Tibial nerve (tissue), 4 donors: ENCODE data around the gene KRTAP1-5. TPM values are rescaled to one million over a fixed set of nuclear protein-coding genes. Genes with fewer than 3 reads are reported as not detected.

Experiments
- DNase-seq, 2 donors: peaks; one replicate each; pipeline ENCODE4 v3.0.0-alpha.2; 2019; ENCODE audit warnings: low spot score in 2 of 2
- H3K27ac ChIP-seq, 4 donors: fragments of 200-600 bp; sonication (generic) in 3 of 4; one replicate each; pipeline ENCODE4 v1.5.1; 2017 to 2019; ENCODE audit warnings: mild to moderate bottlenecking in 1 of 4
- H3K27me3 ChIP-seq, 2 donors: fragments of 200-600 bp; sonication (generic) in 1 of 2; one replicate each; pipeline versions ENCODE4 v1.5.1 to v1.6.0; 2017 to 2019
- H3K36me3 ChIP-seq, 3 donors: fragments of 200-600 bp; sonication (generic); one replicate each; pipeline ENCODE4 v1.5.1; 2018 to 2019
- H3K4me1 ChIP-seq, 4 donors: fragments of 200-600 bp; sonication (generic) in 3 of 4; one replicate each; pipeline ENCODE4 v1.5.1; 2017 to 2019
- H3K4me3 ChIP-seq, 4 donors: fragments of 200-600 bp; sonication (generic) in 3 of 4; one replicate each; pipeline ENCODE4 v1.5.1; 2017 to 2019; ENCODE audit warnings: mild to moderate bottlenecking in 1 of 4, moderate library complexity in 1 of 4
- H3K9me3 ChIP-seq, 4 donors: fragments of 200-600 bp; sonication (generic) in 3 of 4; one replicate each; pipeline ENCODE4 v1.5.1; 2017 to 2019
- EP300 ChIP-seq, 2 donors: sonication (generic); formaldehyde crosslinking; IDR thresholded peaks; one replicate each; pipeline ENCODE4 v1.6.1; 2017; ENCODE audit warnings: antibody characterized with exemption in 2 of 2, mild to moderate bottlenecking in 1 of 2
- POLR2A ChIP-seq, 2 donors: fragments of 450-650 bp; IDR thresholded peaks; one replicate each; pipeline ENCODE4 v1.6.1; 2017; ENCODE audit warnings: antibody characterized with exemption in 2 of 2, mild to moderate bottlenecking in 2 of 2, moderate library complexity in 2 of 2
- WGBS, 2 donors: methylation state at CpG; one replicate each; pipeline ENCODE4 v1.1.5; 2018; 5-methylcytosine and 5-hydroxymethylcytosine counted together
- total RNA-seq, 4 donors: library from RNA; depleted of rRNA; stranded (reverse); fragments of >200 nt; gene quantifications; one replicate each; pipeline ENCODE4 v1.1.0, GENCODE V29; 2016
- TF ChIP-seq, protein P1 (sequence below), 5 experiments: fragments of 200-600 bp in 3 of 5; fragments of 450-650 bp in 2 of 5; sonication (generic) in 3 of 5; IDR thresholded peaks; one replicate each; pipeline ENCODE4 v1.5.1; 2016 to 2019; ENCODE audit warnings: antibody characterized with exemption in 5 of 5, mild to moderate bottlenecking in 3 of 5, moderate library complexity in 2 of 5

KRTAP1-5 gene
- total RNA-seq, 4 donors from 2014 or later: 0.60 TPM; not detected in 3

DNA sequence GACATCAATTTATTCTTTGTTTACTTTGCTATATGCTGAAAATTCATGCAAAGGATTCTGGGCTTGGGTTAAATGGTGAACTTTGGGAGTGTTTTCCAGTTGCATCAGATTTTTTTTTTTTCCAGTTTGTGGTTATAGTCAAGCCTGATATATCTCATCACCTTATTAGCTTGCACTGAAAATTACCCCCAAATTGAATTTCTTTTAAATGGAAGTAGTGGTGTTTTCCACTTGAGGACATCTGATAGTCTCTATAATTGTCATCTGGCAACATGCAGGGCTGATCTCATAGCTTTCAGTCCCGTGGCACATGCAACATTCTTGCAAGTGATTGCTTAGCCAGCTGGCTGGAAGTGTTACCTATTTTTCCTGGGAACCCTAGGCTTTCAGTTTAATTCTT, 13.4 kb downstream of the KRTAP1-5 start:
- Histone ChIP-seq H3K9me3 (no peaks in the 10 kb centered on the region), H3K27ac (no peak overlapping the region), H3K4me3 (no peak overlapping the region), H3K27me3 (no peaks in the 10 kb centered on the region), H3K4me1 (no peaks in the 10 kb centered on the region), H3K36me3 (no peaks in the 10 kb centered on the region)
- no peak for DNase-seq
- WGBS, 2 donors: 14 to 24% methylated on average over 1 of the region's 1 CpG
- TF ChIP-seq EP300 (IDR thresholded peaks at IDR 0.05) (no peak), POLR2A (IDR thresholded peaks at IDR 0.05) (no peak)
- TF ChIP-seq, protein P1, sequence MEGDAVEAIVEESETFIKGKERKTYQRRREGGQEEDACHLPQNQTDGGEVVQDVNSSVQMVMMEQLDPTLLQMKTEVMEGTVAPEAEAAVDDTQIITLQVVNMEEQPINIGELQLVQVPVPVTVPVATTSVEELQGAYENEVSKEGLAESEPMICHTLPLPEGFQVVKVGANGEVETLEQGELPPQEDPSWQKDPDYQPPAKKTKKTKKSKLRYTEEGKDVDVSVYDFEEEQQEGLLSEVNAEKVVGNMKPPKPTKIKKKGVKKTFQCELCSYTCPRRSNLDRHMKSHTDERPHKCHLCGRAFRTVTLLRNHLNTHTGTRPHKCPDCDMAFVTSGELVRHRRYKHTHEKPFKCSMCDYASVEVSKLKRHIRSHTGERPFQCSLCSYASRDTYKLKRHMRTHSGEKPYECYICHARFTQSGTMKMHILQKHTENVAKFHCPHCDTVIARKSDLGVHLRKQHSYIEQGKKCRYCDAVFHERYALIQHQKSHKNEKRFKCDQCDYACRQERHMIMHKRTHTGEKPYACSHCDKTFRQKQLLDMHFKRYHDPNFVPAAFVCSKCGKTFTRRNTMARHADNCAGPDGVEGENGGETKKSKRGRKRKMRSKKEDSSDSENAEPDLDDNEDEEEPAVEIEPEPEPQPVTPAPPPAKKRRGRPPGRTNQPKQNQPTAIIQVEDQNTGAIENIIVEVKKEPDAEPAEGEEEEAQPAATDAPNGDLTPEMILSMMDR (IDR thresholded peaks at IDR 0.05): no peak

DNA sequence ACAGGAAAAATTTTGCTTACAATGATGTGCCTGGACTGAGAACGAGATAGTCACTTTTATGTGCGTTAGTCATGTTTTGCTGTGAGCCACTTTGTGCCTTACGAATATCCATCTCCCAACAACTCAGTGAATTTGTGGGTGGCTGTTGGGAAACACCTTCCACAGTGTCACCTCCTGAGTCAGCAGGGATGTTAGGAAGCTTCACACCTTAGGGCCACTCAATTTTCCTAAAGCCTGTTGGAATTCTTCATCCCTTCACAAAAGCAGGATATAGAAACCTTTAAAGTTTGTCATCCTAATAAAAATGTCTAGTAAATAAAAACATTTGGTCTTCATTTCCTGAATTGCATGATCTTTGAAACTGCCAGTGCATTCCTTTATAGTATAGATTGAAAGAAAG, 13.8 kb downstream of the KRTAP1-5 start:
- Histone ChIP-seq H3K27me3 (no peaks in the 10 kb centered on the region), H3K36me3 (no peaks in the 10 kb centered on the region), H3K4me1 (no peaks in the 10 kb centered on the region), H3K27ac (no peak overlapping the region), H3K4me3 (no peak overlapping the region), H3K9me3 (no peaks in the 10 kb centered on the region)
- TF ChIP-seq, protein P1 (IDR thresholded peaks at IDR 0.05): no peak
- no peak for TF ChIP-seq EP300 (IDR thresholded peaks at IDR 0.05)
- TF ChIP-seq POLR2A (IDR thresholded peaks at IDR 0.05): no peak
- 88 to 92% methylated on average over 3 of the region's 3 CpGs for WGBS, 2 donors
- DNase-seq: no peak

DNA sequence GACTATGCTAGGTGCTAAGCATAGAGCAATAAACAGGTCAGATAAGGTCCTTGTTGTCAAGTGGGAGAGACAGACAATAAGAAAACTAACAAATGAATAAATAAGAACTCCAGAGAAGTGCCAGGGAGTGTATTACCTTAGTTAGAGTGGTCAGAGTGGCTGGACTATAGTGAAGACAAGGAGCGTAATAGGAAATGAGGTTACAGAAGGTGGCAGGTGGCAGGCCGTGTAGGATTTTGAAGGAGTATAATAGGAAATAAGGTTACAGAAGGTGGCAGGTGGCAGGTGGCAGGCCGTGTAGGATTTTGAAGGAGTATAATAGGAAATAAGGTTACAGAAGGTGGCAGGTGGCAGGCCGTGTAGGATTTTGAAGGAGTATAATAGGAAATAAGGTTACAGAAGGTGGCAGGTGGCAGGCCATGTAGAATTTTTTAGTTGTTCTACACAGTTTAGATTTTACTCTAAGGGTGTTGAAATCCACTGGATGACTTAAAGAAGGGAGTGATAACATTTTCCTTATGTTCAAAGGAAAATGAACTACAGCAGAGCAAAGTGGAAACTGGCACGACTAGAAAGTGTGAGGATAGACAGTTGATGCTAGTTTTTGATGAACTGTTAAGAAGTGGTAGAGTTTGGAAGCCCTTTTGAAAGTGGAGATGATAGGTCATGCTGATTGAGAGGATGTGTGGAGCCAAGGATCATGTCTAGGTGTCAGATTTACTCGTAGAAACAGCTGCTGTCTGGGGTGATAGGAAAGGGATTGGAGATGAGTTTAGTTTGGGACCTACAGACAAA, 14.5 kb downstream of the KRTAP1-5 start:
- 80 to 82% methylated on average over 6 of the region's 6 CpGs for WGBS, 2 donors
- H3K4me3 ChIP-seq: no peak overlapping the region
- TF ChIP-seq, protein P1 (IDR thresholded peaks at IDR 0.05): no peak
- TF ChIP-seq POLR2A (IDR thresholded peaks at IDR 0.05) (no peak), EP300 (IDR thresholded peaks at IDR 0.05) (no peak)
- no peak for DNase-seq
- no peak overlapping the region for H3K27ac ChIP-seq
- H3K4me1 ChIP-seq: no peaks in the 10 kb centered on the region
- no peaks in the 10 kb centered on the region for H3K36me3 ChIP-seq
- no peaks in the 10 kb centered on the region for H3K27me3 ChIP-seq
- no peaks in the 10 kb centered on the region for H3K9me3 ChIP-seq

DNA sequence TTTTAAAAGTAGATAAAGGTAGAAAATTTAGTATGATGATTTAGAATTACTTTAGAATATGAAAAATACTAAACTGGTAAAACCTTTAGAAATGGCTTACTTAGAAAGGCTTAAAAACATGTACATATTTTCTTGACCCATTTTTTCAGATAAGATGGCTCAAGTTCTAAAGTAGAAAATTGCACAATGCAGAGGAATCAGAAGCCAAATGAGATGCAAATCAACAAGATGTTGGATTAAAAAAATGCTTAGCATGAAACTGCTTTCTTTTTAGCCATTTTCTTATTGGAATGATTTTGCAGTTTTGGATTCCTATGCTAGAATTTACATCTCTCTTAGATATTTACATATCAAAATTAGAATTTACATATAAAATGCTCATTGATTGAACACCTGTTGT, 16.6 kb downstream of the KRTAP1-5 start:
- H3K27me3 ChIP-seq: no peaks in the 10 kb centered on the region
- no peaks in the 10 kb centered on the region for H3K4me1 ChIP-seq
- TF ChIP-seq, protein P1 (IDR thresholded peaks at IDR 0.05): no peak
- TF ChIP-seq EP300 (IDR thresholded peaks at IDR 0.05): no peak
- no peak for TF ChIP-seq POLR2A (IDR thresholded peaks at IDR 0.05)
- no peak overlapping the region for H3K4me3 ChIP-seq
- H3K27ac ChIP-seq: no peak overlapping the region
- H3K36me3 ChIP-seq: no peaks in the 10 kb centered on the region
- no peaks in the 10 kb centered on the region for H3K9me3 ChIP-seq
- DNase-seq: no peak

DNA sequence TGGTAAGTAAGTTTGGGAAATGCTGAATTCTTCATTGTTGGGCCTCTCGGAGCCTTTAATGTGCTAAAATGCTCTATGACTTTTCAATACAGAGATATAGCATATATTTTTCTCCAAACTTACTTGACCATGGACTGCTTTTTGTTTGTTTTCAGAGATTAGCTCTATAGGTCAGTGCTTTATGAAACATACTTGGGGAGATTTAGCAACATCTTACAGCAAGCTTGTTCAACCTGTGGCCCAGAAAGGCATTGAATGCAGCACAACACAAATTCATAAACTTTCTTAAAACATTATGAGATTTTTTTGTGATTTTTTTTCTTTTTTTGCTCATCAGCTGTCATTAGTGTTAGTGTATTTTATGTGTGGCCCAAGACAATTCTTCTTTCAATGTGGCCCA, 17.1 kb downstream of the KRTAP1-5 start:
- Histone ChIP-seq H3K27ac (no peak overlapping the region), H3K4me1 (no peaks in the 10 kb centered on the region), H3K36me3 (no peaks in the 10 kb centered on the region), H3K27me3 (no peaks in the 10 kb centered on the region), H3K9me3 (no peaks in the 10 kb centered on the region), H3K4me3 (no peak overlapping the region)
- no peak for DNase-seq
- WGBS, 2 donors: 79 to 85% methylated on average over 1 of the region's 1 CpG
- no peak for TF ChIP-seq EP300 (IDR thresholded peaks at IDR 0.05)
- no peak for TF ChIP-seq POLR2A (IDR thresholded peaks at IDR 0.05)
- TF ChIP-seq, protein P1 (IDR thresholded peaks at IDR 0.05): no peak
